Measurements from ENCODE around the gene EPHB6. TPM values are rescaled to one million over a fixed set of nuclear protein-coding genes. Genes with fewer than 3 reads are reported as not detected.

EPHB6 gene
- total RNA-seq, 1 experiment from 2014 or later = 39.2 TPM

DNA sequence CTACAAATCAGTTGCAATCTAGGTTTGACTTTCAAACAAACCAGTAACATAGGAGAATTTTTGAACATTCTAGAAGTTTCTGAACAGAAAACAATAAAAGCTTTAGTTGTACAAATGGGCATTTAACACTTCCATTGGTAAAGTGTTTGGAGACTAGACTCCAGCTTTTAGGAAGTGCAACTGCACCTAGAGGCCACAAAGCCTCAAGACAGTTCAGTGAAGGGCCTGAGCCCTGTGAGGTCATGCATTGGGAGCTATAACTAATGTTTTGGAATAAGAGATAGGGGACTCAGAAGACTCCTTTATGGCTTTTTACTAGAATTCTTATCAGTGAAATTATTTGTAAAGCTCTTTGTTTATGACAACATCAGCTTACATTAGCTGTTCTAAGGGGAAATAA is 3.0 kb upstream of the EPHB6 start:
- ChIA-PET POLR2A (ENCODE audit: unreplicated experiment) (interaction anchor here (0.7 kb wide), 1 partner anchor 43 kb away, joined by 5 read pairs; no protein-coding TSS in a partner anchor), CTCF (no interaction called here)
- H3K79me2 ChIP-seq (ENCODE audit: low read depth) = peaks cover 19% of the 10 kb centered on the region
- H3K36me3 ChIP-seq (ENCODE audit: low read depth) = no peaks in the 10 kb centered on the region
- no peaks in the 10 kb centered on the region for H3K27me3 ChIP-seq (ENCODE audit: insufficient read depth, low read depth)
- H4K20me1 ChIP-seq (ENCODE audit: insufficient read depth) = no peaks in the 10 kb centered on the region
- H3K27ac ChIP-seq = no peak overlapping the region
- no peak for DNase-seq
- BruUV-seq (replicated peaks) = no TSS peak
- H3K9me2 ChIP-seq (ENCODE audit: insufficient read depth) = no peaks in the 10 kb centered on the region
- H3K4me1 ChIP-seq (replicated peaks; ENCODE audit: insufficient read depth) = peaks cover 33% of the 10 kb centered on the region
- H3F3A ChIP-seq (ENCODE audit: insufficient read depth, low read depth) = peaks cover 9% of the 10 kb centered on the region
- intact Hi-C loops (cut with micrococcal nuclease; ENCODE audit: unreplicated experiment) = no loop called here
- TF ChIP-seq EZH2 (IDR thresholded peaks at IDR 0.05; ENCODE audit: low read depth) = no peak
- TF ChIP-seq, protein P1, sequence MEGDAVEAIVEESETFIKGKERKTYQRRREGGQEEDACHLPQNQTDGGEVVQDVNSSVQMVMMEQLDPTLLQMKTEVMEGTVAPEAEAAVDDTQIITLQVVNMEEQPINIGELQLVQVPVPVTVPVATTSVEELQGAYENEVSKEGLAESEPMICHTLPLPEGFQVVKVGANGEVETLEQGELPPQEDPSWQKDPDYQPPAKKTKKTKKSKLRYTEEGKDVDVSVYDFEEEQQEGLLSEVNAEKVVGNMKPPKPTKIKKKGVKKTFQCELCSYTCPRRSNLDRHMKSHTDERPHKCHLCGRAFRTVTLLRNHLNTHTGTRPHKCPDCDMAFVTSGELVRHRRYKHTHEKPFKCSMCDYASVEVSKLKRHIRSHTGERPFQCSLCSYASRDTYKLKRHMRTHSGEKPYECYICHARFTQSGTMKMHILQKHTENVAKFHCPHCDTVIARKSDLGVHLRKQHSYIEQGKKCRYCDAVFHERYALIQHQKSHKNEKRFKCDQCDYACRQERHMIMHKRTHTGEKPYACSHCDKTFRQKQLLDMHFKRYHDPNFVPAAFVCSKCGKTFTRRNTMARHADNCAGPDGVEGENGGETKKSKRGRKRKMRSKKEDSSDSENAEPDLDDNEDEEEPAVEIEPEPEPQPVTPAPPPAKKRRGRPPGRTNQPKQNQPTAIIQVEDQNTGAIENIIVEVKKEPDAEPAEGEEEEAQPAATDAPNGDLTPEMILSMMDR (conservative IDR thresholded peaks at IDR 0.05) = no peak
- H3K9me3 ChIP-seq (ENCODE audit: insufficient read depth, low read depth) = no peaks in the 10 kb centered on the region
- H3K4me3 ChIP-seq = no peak overlapping the region
- H3K4me2 ChIP-seq = no peak overlapping the region
- no peak overlapping the region for H2AFZ ChIP-seq

DNA sequence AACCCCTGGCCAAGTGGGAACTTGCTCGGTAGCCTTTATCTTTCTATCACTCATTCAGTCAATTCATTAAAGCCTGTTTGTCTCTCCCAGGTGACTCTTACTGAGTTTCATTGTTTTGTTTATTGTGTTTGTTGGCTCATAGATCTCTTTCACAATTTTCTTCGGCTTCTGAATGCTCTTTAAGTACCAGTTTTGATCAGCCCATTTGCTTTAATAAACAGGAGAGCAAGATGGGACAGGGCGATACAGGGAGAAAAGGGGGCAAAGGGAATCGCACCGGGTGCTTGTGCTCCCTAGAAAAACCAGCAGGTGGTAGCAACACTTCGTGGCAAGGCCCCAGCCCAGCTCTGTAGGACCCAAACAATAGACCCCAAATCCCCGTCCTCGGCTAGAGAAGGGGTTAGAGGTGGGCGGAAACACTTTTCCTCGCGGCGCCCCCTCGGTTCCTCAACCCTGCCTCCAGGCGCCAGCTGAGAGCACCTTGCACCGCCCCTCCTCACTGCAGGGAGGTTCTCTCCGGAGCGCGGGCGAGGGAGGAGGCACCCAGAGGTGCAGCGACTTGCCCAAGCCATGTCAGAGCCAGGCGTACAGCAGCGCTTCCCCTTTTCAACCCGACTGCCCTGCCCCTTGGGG is 1.0 kb upstream of the EPHB6 start:
- H3K9me2 ChIP-seq (ENCODE audit: insufficient read depth) = no peaks in the 10 kb centered on the region
- POLR2A ChIA-PET (ENCODE audit: unreplicated experiment) = interaction anchor here (0.5 to 0.6 kb wide), 2 partner anchors 56 to 557 kb away, joined by 3 to 6 read pairs; no protein-coding TSS in a partner anchor
- no peaks in the 10 kb centered on the region for H3K9me3 ChIP-seq (ENCODE audit: insufficient read depth, low read depth)
- peaks cover 9% of the 10 kb centered on the region for H3F3A ChIP-seq (ENCODE audit: insufficient read depth, low read depth)
- intact Hi-C loops (cut with micrococcal nuclease; ENCODE audit: unreplicated experiment) = loop anchor here (1.0 to 2.0 kb wide), 10 partner anchors 28 to 496 kb away; no protein-coding TSS in a partner anchor
- peaks cover 32% of the 10 kb centered on the region for H3K79me2 ChIP-seq (ENCODE audit: low read depth)
- H2AFZ ChIP-seq = peak overlapping the region; percentile 82
- no peaks in the 10 kb centered on the region for H3K36me3 ChIP-seq (ENCODE audit: low read depth)
- peak overlapping the region; percentile 81 for H3K4me2 ChIP-seq
- CTCF ChIA-PET = interaction anchor here (1.0 to 1.6 kb wide), 2 partner anchors 11 to 56 kb away, joined by 3 to 4 read pairs; no protein-coding TSS in a partner anchor
- TSS peak; percentile 60 for BruUV-seq (replicated peaks)
- peaks cover 40% of the 10 kb centered on the region for H3K4me1 ChIP-seq (replicated peaks; ENCODE audit: insufficient read depth)
- H3K27ac ChIP-seq = peak overlapping the region; percentile 83
- no peaks in the 10 kb centered on the region for H4K20me1 ChIP-seq (ENCODE audit: insufficient read depth)
- no peaks in the 10 kb centered on the region for H3K27me3 ChIP-seq (ENCODE audit: insufficient read depth, low read depth)
- DNase-seq = peak; percentile 78 to 85
- H3K4me3 ChIP-seq = peak overlapping the region; percentile 95
- TF ChIP-seq EZH2 (IDR thresholded peaks at IDR 0.05; ENCODE audit: low read depth) = no peak
- TF ChIP-seq, protein P1 (conservative IDR thresholded peaks at IDR 0.05) = peak; percentile 92

DNA sequence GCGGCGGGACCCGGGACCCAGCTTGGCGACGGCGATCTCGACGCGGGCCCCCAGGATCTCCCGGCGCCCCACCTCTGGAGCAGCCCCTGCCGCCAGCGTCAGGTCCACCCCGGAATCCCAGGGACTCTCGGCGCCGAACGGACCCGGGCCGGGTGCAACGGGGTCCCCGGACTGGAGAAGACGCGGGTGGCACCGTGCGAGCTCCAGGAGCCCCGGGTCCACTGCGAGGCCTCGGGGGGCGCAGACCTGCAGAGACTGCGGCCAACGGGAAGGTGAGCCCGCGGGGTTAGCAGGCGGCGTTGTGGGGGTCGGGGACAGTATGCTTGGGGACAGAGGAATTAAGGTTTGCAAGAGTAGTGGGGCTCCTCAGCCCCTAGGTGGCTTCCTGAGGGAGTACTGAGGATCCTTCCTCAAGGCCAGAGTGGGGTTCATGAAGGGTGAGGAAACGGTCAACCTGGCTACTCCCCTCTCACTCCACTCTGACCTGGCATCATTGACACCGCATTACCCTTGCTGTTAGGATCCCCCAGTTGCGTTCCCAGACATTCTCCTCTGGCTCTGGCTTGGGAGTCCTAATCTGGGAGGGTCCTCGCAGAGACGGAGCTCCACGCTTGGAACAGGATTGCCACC is 353 bp downstream of the EPHB6 start:
- Histone ChIP-seq H3F3A (ENCODE audit: insufficient read depth, low read depth) (peaks cover 16% of the 10 kb centered on the region), H3K9me3 (ENCODE audit: insufficient read depth, low read depth) (no peaks in the 10 kb centered on the region), H3K9me2 (ENCODE audit: insufficient read depth) (no peaks in the 10 kb centered on the region), H4K20me1 (ENCODE audit: insufficient read depth) (no peaks in the 10 kb centered on the region), H3K27ac (0 out of 2 replicates have a peak overlapping the region, but pooled peaks have one; percentile 9), H3K79me2 (ENCODE audit: low read depth) (peaks cover 32% of the 10 kb centered on the region), H3K4me3 (peak overlapping the region; percentile 95), H3K36me3 (ENCODE audit: low read depth) (0 out of 2 replicates have a peak, but pooled peaks cover 4% of the 10 kb centered on the region), H2AFZ (peak overlapping the region; percentile 82), H3K4me2 (peak overlapping the region; percentile 81), H3K4me1 (replicated peaks; ENCODE audit: insufficient read depth) (peaks cover 51% of the 10 kb centered on the region), H3K27me3 (ENCODE audit: insufficient read depth, low read depth) (no peaks in the 10 kb centered on the region)
- BruUV-seq (replicated peaks) = no TSS peak
- TF ChIP-seq EZH2 (IDR thresholded peaks at IDR 0.05; ENCODE audit: low read depth) = no peak
- TF ChIP-seq, protein P1 (conservative IDR thresholded peaks at IDR 0.05) = peak; percentile 23; the same call in 1 of the 2 replicates
- POLR2A ChIA-PET (ENCODE audit: unreplicated experiment) = interaction anchor here (0.5 to 1.6 kb wide), 6 partner anchors 32 to 395 kb away, joined by 3 to 5 read pairs (median 4); no protein-coding TSS in a partner anchor
- CTCF ChIA-PET = interaction anchor here (0.6 to 1.6 kb wide), 9 partner anchors 10 to 879 kb away, joined by 3 to 10 read pairs (median 4); no protein-coding TSS in a partner anchor
- peak in 1 of 2 experiments; percentile 46 for DNase-seq
- intact Hi-C loops (cut with micrococcal nuclease; ENCODE audit: unreplicated experiment) = loop anchor here (1.0 to 2.0 kb wide), 5 partner anchors 72 to 532 kb away; no protein-coding TSS in a partner anchor

Measured in PC-9 (cell line).